Spleen (tissue), 7 donors: ENCODE measurements around the gene CHRNA7.

ENCODE experiments used
- CTCF ChIP-seq, 11 experiments: fragments of 200-600 bp in 7 of 11; fragments of 450-650 bp in 4 of 11; sonication (generic) in 4 of 11; IDR thresholded peaks in 8 of 11; conservative IDR thresholded peaks in 3 of 11; 1 replicate in 7 of 11; 2 replicates in 4 of 11; pipeline versions ENCODE4 v1.4.0 to v1.8.0; 2016 to 2021; ENCODE audit warnings: antibody characterized with exemption in 11 of 11, inconsistent platforms in 4 of 11, mild to moderate bottlenecking in 1 of 11
- POLR2A ChIP-seq, 3 donors: fragments of 450-650 bp; IDR thresholded peaks; one replicate each; pipeline ENCODE4 v1.5.1; 2017; ENCODE audit warnings: antibody characterized with exemption in 3 of 3, mild to moderate bottlenecking in 1 of 3
- donor health status: DM: no; HTN: no; CAD: no; lungs with moderate emphysema.
- donor health status: DM: no; HTN: no; CAD: no.
- donor health status: DM: no; HTN: no; CAD: no.

- TF ChIP-seq POLR2A (IDR thresholded peaks at IDR 0.05) (no peak), CTCF (IDR thresholded peaks at IDR 0.05 in 8 of 11, conservative IDR thresholded peaks at IDR 0.05 in 3 of 11) (no peak)
Measured at GRCh38 chr15:32121384-32121695, 91.0 kb downstream of the CHRNA7 start.
